Eye (tissue), 1 donor: ENCODE data around the gene NEDD4L.

Source experiments
- DNase-seq: peaks from one replicate; pipeline ENCODE4 v3.0.0-alpha.2; 2015

The NEDD4L gene

DNA sequence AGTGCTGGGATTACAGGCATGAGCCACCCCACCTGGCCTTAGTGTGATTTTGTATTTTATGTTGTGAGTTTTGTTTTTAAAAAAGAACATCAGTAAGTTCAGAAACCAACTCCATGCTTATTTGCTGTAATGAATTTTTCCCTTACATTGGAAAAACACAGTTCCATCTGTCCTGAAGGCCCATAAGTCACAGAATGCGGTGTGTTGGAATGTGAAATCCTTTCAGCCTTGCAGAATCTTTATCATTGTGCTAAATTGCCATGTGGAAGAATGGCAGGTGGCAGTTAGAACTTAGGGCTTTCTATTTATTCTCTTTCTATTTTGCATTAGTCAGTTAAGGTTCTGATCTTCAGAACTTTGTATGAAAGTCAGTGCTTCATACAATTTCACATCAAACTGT is 52.6 kb downstream of the NEDD4L start:
- no peak for DNase-seq

DNA sequence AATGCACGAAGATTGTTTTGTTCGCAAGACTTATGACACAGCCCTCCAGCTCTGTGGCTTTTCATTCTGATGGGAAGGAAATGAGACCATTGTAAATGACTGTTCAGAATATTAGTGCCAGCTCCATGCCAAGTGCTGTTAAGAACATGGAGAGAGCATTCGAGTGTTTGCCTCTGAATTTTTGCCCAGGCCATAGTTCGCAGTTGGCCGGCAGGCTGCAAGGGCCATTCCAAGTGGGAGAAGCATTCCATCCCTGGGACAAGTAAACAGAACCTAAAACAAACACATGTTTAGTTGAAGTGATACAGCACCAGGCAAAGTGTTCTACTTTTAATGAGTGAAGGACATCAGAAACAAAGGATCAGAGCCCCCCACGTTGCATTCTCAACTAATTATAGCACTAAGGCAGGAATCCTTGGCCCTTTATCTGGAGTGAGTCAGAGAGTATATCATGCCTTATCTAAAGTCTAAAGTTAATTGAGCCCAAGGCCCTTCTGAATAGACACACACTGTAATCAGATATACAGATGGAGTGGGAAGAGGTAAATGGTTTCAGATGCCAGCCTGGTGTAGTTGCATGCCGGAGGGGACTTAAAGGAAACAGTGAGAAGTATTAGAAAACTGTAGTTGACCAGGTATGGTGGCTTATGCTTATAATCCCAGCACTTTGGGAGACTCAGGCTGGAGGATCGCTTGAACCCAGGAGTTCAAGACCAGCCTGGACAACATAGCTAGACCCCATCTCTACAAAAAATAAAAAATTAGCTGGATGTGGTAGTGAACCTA is 53.3 kb downstream of the NEDD4L start:
- DNase-seq, result no peak

DNA sequence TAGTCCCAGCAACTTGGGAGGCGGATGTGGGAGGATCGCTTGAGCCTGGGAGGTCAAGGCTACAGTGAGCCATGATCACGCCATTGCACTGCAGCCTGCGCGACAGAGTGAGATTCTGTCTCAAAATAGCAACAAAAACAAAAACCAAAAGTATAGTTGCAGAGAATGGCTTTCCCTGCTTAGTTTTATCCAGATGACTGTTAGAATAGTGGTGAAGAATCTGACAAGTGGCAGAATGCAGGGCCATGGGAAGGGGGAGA is 53.8 kb downstream of the NEDD4L start:
- DNase-seq, result no peak

DNA sequence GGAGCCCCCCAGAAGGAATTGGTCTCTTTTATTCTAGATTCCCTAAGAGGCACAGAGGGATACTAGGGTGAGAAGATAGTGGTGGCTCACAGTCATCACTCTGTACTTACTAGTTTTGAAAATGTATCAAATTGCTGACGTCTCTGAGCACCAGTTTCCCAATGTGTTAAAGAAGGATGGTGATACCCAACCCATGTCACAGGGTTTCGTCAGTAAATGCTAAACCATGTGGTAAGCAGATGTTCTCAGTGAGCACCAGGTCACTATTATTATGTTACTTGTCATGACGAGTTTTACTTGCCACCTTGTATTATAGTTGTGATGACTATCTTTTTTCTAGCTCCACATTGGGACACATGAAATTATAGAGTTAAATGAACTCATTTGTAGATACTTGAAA is 54.7 kb downstream of the NEDD4L start:
- no peak for DNase-seq

DNA sequence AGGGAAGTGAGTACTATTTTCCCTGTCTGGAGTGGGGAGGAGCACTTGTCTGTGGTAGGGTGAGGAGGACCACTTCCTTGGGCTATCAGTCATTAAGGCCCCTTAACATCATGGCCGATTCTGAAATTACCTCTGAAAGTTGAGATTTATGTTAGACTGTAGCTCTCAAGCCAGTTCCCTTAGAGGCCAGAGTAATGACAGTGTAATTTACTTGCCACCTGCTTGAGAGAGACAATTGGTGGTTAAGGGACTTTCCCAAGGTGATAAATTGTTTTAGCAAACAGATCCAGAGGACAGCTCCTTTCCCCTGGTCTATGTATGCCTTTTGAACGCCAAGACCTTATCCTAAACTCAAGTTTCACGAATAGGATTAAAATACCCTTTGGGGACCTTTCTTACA is 56.1 kb downstream of the NEDD4L start:
- DNase-seq, result no peak

DNA sequence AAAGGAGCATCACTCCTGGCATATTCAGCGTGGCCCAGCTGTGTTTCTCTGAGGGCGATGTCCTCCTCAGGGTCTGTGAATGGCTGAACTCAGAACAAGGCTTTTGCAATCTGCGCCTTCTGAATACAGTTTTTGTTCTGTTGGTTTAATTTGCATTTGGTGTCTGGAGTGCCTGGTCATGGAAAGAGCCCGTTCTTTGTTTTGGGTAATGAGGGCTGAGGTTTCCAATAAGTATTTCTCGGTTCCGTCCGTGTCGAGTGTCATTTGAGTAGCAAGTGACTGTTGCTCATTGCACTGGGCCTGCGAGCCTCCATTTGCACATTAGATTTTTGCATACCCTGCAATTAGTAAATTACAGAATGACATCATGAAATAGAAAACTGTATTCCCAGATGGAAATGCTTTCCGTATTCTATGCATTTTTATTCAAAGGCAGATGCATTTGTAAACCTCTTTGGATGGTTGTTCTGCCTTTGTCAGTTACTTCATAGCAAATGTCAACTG is 57.3 kb downstream of the NEDD4L start:
- no peak for DNase-seq

DNA sequence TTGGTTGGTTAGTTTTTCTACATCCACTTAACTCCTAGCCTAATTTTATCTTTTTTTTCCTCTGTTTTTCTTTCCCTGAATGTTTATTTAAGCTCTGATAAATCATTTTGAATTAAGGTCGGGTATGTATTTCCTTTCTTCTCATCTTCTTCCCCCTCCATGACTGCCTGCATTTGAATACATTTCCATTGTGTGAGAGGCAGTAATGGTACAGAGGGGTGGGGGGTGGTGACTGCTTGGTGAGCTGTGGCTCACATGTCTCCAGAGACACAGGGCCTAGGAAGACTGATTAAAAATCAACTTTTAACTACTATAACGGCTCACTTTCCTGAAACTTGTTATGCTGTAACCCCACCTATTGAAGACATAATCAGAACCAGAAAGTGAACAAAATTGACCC is 58.0 kb downstream of the NEDD4L start:
- DNase-seq, result no peak

DNA sequence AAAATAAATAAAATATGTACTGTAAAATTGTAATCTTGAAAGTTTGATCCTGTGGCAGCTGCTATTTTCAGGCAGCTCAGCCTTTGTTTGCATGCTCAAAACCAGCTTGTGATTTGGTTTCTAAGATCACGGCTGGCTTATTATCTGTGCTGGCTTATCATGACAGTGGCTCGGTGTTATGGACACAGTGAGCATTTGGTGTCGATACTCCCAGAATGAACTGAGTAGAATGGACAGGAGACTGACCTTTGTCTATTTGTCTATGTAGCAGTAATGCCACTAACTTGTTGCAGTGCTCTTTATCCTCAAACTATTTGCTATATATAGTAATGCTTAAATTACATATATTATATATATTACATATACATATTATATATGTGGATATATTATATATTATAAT is 58.8 kb downstream of the NEDD4L start:
- DNase-seq, result no peak

DNA sequence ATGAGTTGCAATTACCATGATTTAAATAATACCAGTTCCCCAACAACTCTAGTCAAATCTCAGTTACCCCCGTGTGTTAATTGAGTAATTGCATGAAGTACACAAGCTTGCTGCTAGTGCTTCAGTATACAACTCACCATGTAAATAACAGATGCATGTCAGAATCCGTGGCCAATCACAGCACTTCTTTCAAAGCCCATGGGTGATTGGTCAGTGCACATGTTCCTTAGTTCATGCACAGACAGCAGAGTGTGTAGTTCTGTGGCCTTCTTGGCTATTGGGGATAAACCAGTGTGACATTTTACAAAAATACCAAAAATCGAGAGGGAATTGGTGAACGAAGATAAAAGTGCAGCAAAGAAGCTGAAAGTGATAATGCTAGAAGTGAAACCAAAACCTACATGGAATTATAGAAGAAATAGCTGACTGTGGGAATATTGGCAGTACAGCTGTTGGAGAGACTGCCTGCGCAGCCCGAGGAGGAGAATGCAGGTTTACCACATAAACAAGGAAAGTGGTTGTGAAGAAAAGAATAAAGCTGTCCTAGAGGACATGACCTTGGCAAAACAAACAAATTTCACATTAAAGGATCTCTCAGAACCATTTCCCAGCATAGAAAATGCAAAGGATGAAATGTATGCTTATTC is 59.4 kb downstream of the NEDD4L start:
- no peak for DNase-seq

DNA sequence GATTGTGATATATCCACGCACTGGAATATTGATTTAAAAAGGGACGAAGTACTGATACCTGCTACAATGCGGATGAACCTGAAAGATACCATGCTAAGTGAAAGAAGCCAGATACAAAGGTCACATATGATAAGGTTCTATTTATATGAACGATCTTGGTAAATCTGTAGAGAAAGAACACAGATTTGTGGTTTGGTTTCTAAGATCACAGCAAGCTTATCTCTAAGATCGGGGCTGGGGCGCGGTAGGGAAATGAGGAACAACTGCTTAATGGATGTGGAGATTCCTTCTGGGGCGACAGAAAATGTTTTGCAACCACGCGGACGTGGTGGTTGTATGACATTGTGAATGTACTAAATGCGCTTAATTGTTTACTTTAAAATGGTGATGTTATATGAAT is 60.1 kb downstream of the NEDD4L start:
- DNase-seq, result no peak

DNA sequence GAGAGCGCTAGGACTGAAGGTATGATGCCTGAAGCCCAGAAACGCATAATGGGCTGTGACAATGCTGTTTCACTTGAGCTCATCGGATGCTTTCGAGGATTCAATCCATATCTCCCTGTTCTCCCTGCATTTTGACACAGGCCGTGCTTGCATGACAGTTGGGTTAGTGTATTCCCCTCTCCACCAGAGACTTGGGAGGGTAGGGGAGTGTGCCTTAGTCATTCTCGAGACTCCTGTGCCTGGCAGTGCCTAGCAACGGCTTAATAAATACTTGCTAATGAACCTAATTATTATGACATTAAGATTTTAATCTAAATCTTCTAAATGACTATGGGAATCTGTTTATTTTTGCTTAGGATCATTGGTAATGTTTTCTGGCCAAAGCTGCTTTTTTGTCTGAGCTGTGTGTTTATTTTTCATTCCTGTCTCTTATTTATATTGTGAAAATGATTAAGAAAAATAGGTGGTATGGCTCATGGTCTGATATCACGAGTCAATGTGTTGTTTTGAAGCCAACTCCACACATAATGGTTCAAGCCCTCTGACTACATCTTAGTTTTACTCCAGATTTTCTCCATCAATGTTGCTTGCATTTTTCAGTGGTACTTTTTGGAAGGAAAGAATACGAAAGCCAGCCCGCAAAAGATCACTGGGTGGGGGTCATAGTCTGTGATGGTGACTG is 61.3 kb downstream of the NEDD4L start:
- DNase-seq, result no peak

DNA sequence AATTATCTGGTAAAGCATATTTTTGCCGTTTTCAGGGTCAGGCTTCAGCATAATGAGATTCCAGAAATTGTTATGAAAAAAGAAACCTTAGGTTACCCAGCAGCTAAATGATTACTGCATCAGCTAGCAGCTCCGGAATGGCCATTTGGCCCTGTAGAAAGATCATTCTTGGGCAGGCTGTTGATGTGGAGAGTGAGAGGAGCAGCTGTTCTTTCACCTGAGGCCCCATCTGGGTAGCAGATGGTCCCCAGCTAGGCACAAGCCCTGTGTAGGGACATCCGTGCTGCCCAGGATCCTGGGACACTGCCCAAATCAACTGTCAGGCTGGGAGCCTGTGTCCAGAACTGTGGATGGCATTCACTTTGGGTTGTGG is 61.8 kb downstream of the NEDD4L start:
- peak; percentile 56 for DNase-seq

DNA sequence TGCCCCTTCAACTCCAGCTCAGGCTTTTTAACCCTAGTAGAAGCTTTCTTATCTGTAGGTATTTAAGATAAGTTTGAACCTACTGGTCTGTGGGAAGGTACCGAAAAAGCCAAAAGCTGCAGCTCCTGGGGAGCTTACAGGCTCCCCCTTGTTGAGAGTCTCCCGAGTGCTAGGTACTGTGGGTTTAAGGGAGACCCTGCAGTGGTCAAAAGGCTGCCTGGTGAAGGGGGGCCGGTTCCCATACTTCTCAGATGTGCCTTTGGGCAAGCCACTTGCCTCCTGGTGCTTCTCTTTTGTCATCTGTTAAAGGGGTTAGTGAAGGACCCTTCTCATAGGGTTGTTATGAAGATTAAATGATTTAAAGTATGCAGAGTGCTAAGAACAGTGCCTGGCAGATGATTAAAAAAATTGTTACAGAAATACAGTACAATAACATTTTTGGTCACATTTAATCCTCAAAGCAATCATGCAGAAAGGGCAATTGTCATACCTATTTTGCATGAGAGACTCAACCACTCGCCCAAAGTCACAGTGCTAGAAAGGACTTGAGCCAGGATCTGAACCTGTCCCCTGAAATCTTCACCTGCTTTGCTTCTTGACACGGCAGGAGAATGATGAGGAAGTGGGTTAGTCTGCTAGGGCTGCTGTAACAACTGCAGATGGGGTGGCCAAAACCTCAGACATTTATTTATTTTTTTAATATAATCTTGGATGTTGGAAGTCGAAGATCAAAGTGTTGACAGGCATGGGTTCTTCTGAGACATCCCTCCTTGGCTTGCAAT is 62.5 kb downstream of the NEDD4L start:
- no peak for DNase-seq

DNA sequence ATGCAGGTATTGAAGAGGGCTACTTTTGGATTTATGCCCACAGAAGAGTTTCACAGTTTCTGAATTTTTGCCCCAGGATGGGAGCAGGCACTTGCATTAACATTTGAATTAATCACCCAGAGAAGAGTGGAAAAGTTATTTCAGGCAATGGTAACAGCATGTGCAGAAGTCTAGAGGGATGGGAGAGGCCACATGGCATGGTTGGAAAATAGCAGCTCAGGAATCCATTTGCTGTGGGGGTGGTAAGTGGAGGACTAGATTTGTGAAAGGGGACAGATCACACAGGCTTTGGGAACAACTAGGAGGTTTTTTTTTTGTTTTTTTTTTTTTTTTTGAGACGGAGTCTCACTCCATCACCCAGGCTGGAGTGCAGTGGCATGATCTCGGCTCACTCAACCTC is 65.2 kb downstream of the NEDD4L start:
- DNase-seq, result no peak

DNA sequence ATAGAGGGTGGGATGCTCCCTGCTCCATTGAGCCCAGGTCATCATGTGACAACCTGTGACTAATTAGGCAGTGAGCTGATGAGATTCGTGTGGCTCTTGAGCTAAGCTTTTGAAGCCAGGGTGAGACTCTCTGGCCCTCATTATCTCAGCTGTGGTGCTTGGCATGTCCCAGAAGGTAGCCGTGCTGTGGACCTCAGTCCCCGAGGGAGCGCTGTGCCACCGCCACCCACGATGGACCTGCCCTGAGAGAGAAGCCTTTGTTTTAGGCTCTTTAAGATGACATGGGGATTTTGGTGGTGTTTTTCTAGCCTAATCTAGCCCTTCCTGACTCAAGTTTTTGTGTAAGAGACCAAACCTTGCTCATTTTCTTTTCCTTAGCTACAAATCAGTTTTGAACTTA is 66.4 kb downstream of the NEDD4L start:
- DNase-seq, result no peak

DNA sequence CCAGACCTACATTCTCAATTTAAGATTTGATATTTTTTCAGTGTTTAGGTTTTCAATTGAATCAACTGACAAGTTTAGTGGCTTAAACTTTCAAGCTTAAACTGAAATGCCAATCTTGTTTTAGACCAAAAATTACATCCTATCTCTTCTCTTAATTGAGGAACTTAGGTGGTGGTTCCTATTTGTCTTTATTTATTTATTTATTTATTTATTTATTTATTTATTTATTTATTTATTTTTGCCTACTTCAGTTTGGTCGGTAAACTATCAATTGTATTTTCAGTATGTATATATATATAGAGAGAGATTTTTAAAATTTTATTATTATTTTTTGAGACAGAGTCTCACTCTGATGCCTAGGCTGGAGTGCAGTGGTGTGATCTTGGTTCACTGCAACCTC is 68.1 kb downstream of the NEDD4L start:
- DNase-seq, result no peak

DNA sequence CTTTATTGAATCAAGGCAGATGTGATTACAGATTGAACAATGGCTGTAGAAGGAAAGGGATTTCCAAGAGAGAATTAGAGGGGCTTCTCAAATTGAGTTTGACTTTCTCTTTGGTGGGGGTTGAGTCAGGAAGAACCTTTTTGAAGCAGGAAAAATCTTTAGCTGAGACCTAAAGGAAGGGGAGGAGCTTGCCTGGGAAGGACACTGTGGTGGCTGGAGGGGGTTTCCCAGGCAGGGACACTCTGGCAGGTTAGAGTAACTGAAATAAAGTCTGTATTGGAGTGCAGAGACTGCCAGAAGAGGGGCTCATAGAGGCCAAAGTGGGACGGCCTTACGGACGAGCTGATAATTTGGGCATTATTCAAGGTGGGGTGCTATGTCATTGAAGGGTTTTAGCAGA is 69.3 kb downstream of the NEDD4L start:
- no peak for DNase-seq

DNA sequence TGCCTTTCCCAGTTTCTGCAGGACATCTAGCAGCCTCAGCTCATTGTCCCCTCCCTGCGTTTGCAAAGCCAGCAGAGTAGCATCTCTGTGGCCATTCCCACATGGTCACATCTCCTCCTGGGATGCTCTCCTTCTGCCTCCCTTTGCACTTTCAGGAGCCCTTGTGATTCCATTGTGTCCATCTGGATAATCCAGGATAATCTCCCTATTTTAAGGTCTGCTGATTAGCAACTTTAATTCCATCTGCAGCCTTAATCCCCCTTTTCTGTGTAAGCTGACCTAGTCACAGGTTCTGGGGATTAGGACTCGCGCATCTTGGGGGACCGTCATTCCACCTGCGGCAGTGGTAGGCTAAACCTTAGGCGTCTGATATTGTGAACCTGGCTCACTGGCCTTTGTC is 70.7 kb downstream of the NEDD4L start:
- DNase-seq, result no peak

DNA sequence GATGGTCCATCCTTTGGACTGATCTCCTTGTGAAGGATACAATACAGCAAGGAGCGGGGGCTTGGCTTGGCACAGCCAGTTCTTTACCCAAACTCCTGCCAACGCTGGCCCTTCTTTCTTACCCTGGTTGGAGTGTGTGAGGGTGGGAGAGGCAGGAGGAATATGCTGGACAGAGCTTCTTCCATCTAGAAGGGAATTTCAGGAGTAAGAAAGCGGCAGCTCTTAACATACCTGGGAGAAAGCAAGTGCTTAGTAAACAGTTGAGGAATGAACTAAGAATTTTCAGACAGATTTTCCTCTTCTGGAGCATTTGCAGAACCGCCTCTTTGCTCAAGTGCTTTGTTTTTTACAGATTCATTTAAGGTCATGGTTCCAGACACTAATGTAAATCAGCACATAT is 72.8 kb downstream of the NEDD4L start:
- no peak for DNase-seq

DNA sequence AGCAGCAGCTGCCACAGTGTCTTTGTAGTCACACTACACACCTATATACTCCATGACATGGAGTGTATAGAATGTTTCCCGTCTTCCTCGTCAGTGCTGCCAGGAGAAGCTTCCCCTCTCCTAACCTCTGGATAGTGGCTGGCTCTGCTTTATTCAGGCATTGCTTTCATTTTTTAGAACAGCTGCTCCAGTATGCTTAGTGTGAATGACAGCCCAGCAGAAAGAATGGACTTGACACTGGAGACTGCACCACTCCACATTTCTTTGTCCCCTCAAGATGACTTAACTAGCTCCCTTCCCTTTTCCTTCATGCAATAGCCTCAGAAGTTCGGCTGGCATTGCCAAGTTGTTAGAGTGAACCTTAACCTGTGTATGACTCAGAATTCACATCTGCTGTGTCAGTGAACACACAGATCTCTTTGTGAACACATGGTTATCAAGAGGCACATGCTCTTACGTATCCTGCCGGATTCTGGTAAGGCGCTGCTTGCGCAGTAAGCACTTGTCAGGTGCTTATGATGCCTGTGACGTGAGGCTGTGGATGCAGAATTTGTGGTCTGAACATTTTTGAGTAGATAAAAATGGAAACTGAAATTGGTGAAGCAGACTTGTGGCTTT is 73.9 kb downstream of the NEDD4L start:
- DNase-seq, result peak; percentile 57

DNA sequence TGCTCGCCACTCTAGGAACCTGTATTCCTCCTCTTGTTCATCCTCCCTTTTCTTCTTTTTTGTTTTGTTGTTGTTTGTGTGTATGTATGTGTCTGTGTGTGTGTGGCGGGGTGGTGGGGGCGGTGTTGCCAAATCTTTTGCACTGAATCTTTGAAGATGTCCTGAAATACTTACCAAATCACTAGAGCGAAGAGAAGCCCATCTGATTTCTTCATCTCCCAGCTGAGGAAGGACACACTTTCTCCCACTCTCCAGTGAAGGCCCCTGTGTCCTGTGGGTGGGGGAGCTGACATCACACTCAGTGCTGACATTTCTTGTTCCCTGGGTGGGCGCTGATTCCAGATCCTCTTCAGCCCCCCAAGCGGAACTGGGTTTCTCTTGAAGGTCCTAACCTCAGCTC is 74.5 kb downstream of the NEDD4L start:
- DNase-seq, result no peak

DNA sequence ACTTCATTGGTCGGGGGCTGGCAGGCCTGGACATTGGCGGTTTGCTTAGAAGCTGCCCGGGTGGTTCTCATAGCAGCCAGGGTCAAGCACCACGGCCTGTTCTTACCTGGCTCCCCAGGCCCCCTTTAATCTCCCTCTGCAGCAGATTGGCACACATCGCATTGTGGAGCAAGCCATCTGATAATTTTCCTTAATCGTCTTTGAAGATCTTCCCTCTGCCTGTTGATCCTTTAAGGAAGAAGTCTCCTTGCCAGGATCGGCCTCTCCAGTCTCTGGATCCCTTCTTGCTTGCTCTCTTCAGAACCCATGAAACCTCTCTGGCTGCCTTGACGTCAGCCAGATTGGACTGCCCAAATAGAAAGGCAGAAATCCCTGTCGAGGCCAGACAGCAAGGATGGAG is 75.8 kb downstream of the NEDD4L start:
- DNase-seq, result no peak

DNA sequence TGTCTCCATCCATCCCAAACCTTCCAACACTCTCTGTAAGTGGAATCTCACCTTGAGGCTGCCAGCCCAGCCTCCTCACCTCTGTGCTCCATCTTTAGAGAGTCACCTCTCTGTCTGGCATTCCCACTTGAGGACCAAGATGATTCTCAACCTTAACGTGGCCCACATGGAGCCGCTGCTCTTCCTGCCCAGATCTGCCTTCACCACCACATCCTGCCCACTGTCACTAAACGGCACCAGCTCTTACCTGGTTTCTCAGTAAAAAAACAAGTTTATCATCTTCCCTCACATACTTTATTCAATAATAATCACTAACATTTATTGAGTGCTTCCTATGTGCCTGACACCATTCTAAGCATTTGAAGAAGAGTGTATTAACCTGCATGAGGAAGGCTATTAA is 80.4 kb downstream of the NEDD4L start:
- no peak for DNase-seq
